GM23248 (cell line): ENCODE data around the gene SLC18A3.

Experiments
- EZH2 ChIP-seq: fragments of 200-600 bp; sonication (generic); IDR thresholded peaks from 2 replicates; pipeline ENCODE4 v1.6.1; 2018; ENCODE audit warnings: antibody characterized with exemption, mild to moderate bottlenecking; ENCODE audit not compliant: insufficient read depth, poor library complexity, severe bottlenecking
- EZH2phosphoT487 ChIP-seq: fragments of 200-600 bp; sonication (generic); IDR thresholded peaks from 2 replicates; pipeline ENCODE4 v1.6.1; 2018; ENCODE audit warnings: antibody characterized with exemption, moderate library complexity, mild to moderate bottlenecking, low read depth; ENCODE audit not compliant: insufficient read depth

- TF ChIP-seq EZH2phosphoT487 (no peak), EZH2 (no peak)
Measured at GRCh38 chr10:49634069-49634660, 24.1 kb downstream of the SLC18A3 start.
